Measurements from ENCODE around the gene CAMK2D. TPM values are rescaled to one million over a fixed set of nuclear protein-coding genes. Genes with fewer than 3 reads are reported as not detected.

The CAMK2D gene
- total RNA-seq, 1 experiment from 2014 or later: 32.1 TPM

DNA sequence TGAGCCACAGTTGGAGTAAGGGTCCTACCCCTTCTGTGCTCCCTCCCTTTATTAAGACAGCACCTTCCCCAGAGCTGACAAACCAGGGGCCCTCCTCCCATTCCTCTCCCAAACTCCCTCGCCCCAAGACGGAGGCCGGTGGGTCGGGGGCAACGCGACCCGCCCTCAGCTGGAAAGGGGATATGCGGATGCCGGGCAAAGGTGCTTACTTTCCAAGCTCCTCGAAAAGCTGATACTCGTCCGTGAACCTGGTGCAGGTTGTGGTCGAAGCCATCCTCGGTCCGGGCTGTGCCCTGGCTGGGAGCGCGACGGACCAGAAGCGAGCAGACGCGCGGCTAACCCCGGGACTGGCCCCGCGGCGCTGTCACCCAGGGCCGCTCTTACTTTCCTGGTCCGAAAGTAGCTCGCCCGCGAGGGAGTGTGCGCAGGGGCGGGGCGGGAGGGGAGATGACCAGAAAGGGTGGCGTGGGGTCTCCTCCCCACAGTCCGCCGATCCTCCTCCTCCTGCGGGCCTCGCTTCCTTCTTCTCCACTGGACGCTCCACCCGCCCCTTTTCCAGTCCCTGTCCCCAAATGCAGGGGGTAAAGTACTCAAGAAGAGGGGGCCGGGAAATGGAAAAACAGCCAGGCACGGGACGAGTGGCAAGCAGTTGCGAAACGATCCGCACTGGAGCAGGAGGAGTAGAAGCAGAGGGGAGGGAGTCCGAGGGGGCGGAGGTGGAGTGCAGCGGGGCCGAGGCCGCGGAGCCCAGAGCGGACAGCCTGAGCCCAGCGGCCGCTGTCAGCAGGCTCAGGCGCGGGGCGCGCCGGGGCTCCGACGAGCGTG lies 531 bp downstream of the CAMK2D start:
- POLR2A ChIA-PET: interaction anchor here (0.6 to 3.5 kb wide), 21 partner anchors 12 to 504 kb away, joined by 3 to 40 read pairs (median 3); partner anchors contain the start of gene ARSJ
- H3K9me3 Mint-ChIP-seq (ENCODE audit: unreplicated experiment): no peaks in the 10 kb centered on the region
- DNase-seq (ENCODE audit: unreplicated experiment): peak; percentile 83

DNA sequence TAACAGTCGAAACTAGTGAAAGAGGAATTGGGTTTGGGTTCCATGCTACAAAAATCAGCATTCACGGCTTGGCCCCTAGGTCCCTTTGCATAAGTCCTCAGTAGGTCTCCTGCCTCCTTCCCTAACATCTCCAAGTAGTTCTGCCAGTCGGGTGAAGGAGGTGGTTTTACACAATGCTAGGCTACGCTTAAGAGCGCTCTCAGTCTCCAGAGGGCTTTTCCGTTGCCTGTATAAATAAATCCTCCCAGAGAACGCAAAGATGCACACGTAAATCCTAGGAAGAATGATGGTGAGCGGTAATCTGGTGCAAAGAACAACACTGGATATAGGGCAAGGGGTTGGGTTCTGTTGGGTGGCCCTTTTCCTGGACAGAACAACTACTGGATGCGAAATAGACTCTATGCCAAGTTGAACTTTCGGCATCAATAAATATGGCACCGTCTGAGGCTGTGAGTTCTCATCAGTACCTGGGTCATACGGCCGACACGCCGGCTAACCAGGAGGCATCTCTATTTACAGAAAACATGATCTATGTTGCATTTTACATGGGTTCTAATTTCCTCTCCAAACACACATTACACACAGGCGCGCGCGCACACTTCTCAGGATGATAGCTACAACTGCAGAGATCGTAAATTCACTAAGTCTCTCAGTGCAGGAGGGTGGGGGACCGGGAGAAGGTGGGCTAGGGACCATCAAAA lies 1.3 kb downstream of the CAMK2D start:
- TF ChIP-seq, protein P1, sequence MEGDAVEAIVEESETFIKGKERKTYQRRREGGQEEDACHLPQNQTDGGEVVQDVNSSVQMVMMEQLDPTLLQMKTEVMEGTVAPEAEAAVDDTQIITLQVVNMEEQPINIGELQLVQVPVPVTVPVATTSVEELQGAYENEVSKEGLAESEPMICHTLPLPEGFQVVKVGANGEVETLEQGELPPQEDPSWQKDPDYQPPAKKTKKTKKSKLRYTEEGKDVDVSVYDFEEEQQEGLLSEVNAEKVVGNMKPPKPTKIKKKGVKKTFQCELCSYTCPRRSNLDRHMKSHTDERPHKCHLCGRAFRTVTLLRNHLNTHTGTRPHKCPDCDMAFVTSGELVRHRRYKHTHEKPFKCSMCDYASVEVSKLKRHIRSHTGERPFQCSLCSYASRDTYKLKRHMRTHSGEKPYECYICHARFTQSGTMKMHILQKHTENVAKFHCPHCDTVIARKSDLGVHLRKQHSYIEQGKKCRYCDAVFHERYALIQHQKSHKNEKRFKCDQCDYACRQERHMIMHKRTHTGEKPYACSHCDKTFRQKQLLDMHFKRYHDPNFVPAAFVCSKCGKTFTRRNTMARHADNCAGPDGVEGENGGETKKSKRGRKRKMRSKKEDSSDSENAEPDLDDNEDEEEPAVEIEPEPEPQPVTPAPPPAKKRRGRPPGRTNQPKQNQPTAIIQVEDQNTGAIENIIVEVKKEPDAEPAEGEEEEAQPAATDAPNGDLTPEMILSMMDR (IDR thresholded peaks at IDR 0.05; ENCODE audit: unreplicated experiment): no peak
- POLR2A ChIA-PET: interaction anchor here (0.7 to 3.5 kb wide), 21 partner anchors 11 to 505 kb away, joined by 3 to 40 read pairs (median 4); partner anchors contain the start of gene ARSJ
- Mint-ChIP-seq H3K36me3 (ENCODE audit: insufficient read depth, unreplicated experiment) (peaks cover 21% of the 10 kb centered on the region), H3K4me3 (ENCODE audit: unreplicated experiment) (peak overlapping the region; percentile 99), H3K4me1 (ENCODE audit: insufficient read depth, unreplicated experiment) (peaks cover 13% of the 10 kb centered on the region), H3K27me3 (ENCODE audit: insufficient read depth, unreplicated experiment) (no peaks in the 10 kb centered on the region), H3K27ac (ENCODE audit: low read depth, unreplicated experiment) (peak overlapping the region; percentile 96), H3K9me3 (ENCODE audit: unreplicated experiment) (no peaks in the 10 kb centered on the region)
- BruUV-seq (replicated peaks): TSS peak; percentile 12
- intact Hi-C loops (cut with micrococcal nuclease): loop anchor here (2.0 to 5.0 kb wide), 4 partner anchors 197 to 483 kb away; no protein-coding TSS in a partner anchor
- CTCF ChIA-PET: interaction anchor here (0.7 to 2.2 kb wide), 7 partner anchors 104 to 365 kb away, joined by 3 to 10 read pairs (median 5); no protein-coding TSS in a partner anchor
- DNase-seq (ENCODE audit: unreplicated experiment): peak; percentile 62

More for the DNA sequence above, 531 bp downstream of the CAMK2D start:
- Mint-ChIP-seq H3K36me3 (ENCODE audit: insufficient read depth, unreplicated experiment) (peaks cover 21% of the 10 kb centered on the region), H3K27me3 (ENCODE audit: insufficient read depth, unreplicated experiment) (no peaks in the 10 kb centered on the region), H3K4me3 (ENCODE audit: unreplicated experiment) (peak overlapping the region; percentile 99), H3K27ac (ENCODE audit: low read depth, unreplicated experiment) (peak overlapping the region; percentile 96), H3K4me1 (ENCODE audit: insufficient read depth, unreplicated experiment) (peaks cover 13% of the 10 kb centered on the region)
- no TSS peak for BruUV-seq (replicated peaks)
- CTCF ChIA-PET: interaction anchor here (0.7 to 1.5 kb wide), 6 partner anchors 105 to 366 kb away, joined by 3 to 9 read pairs (median 4); no protein-coding TSS in a partner anchor
- TF ChIP-seq, protein P1 (IDR thresholded peaks at IDR 0.05; ENCODE audit: unreplicated experiment): no peak
- intact Hi-C loops (cut with micrococcal nuclease): loop anchor here (1.0 to 5.0 kb wide), 8 partner anchors 196 to 617 kb away; no protein-coding TSS in a partner anchor

- Mint-ChIP-seq H3K36me3 (ENCODE audit: insufficient read depth, unreplicated experiment) (peaks cover 21% of the 10 kb centered on the region), H3K9me3 (ENCODE audit: unreplicated experiment) (no peaks in the 10 kb centered on the region), H3K4me3 (ENCODE audit: unreplicated experiment) (peak overlapping the region; percentile 99), H3K27me3 (ENCODE audit: insufficient read depth, unreplicated experiment) (no peaks in the 10 kb centered on the region), H3K4me1 (ENCODE audit: insufficient read depth, unreplicated experiment) (peaks cover 13% of the 10 kb centered on the region), H3K27ac (ENCODE audit: low read depth, unreplicated experiment) (peak overlapping the region; percentile 96)
- TF ChIP-seq, protein P1 (IDR thresholded peaks at IDR 0.05; ENCODE audit: unreplicated experiment): no peak
- POLR2A ChIA-PET: interaction anchor here (0.6 to 3.5 kb wide), 14 partner anchors 57 to 856 kb away, joined by 3 to 40 read pairs (median 6); partner anchors contain the start of gene ARSJ
- no TSS peak for BruUV-seq (replicated peaks)
- intact Hi-C loops (cut with micrococcal nuclease): loop anchor here (2.0 to 10.0 kb wide), 5 partner anchors 105 to 482 kb away; no protein-coding TSS in a partner anchor
- CTCF ChIA-PET: interaction anchor here (0.5 to 2.2 kb wide), 2 partner anchors 41 to 365 kb away, joined by 3 to 10 read pairs; no protein-coding TSS in a partner anchor
- peak; percentile 45 for DNase-seq (ENCODE audit: unreplicated experiment)
These were observed 1.8 kb downstream of the CAMK2D start for GRCh38 chr4:113759696-113760093.

All from MCF 10A (cell line).